ENCODE measurements around the gene XPC. TPM values are rescaled to one million over a fixed set of nuclear protein-coding genes. Genes with fewer than 3 reads are reported as not detected.
"Not testable (repeated sequence)": the region's sequence is repeated elsewhere in the genome, so short reads cannot be mapped to it uniquely, and the experiment has no call there.

Gene XPC
- total RNA-seq, 1 donor from 2014 or later = 37.6 TPM

GRCh38 chr3:14123308-14124222, 54.8 kb downstream of the XPC start:
- intact Hi-C loops (cut with micrococcal nuclease) = loop anchor here (1.0 to 10.0 kb wide), 7 partner anchors 21 to 1083 kb away; partner anchors contain the start of genes CAPN7, CCDC174 and SLC6A6

GRCh38 chr3:14122301-14122700, 56.1 kb downstream of the XPC start:
- intact Hi-C loops (cut with micrococcal nuclease) = loop anchor here (10.0 kb wide), 1 partner anchor 468 kb away; no protein-coding TSS in a partner anchor

GRCh38 chr3:14121859-14122258, 56.5 kb downstream of the XPC start:
- intact Hi-C loops (cut with micrococcal nuclease) = loop anchor here (10.0 kb wide), 1 partner anchor 467 kb away; no protein-coding TSS in a partner anchor

- intact Hi-C loops (cut with micrococcal nuclease) = loop anchor here (10.0 kb wide), 1 partner anchor 466 kb away; no protein-coding TSS in a partner anchor
These were observed 57.4 kb downstream of the XPC start for GRCh38 chr3:14120921-14121448.

GRCh38 chr3:14120111-14120920, 58.1 kb downstream of the XPC start:
- intact Hi-C loops (cut with micrococcal nuclease) = loop anchor here (10.0 kb wide), 1 partner anchor 466 kb away; no protein-coding TSS in a partner anchor

- intact Hi-C loops (cut with micrococcal nuclease) = loop anchor here (10.0 kb wide), 1 partner anchor 465 kb away; no protein-coding TSS in a partner anchor
These were observed 58.8 kb downstream of the XPC start for GRCh38 chr3:14119651-14120050.

GRCh38 chr3:14118400-14119381, 59.7 kb downstream of the XPC start:
- intact Hi-C loops (cut with micrococcal nuclease) = no loop called here

- intact Hi-C loops (cut with micrococcal nuclease) = no loop called here
These were observed 60.7 kb downstream of the XPC start for GRCh38 chr3:14117468-14118399.

GRCh38 chr3:14113965-14114635, 64.3 kb downstream of the XPC start:
- intact Hi-C loops (cut with micrococcal nuclease) = no loop called here

- intact Hi-C loops (cut with micrococcal nuclease) = no loop called here
These were observed 67.7 kb downstream of the XPC start for GRCh38 chr3:14110699-14111098.

GRCh38 chr3:14109821-14110220, 68.6 kb downstream of the XPC start:
- intact Hi-C loops (cut with micrococcal nuclease) = not testable (repeated sequence)

- intact Hi-C loops (cut with micrococcal nuclease) = no loop called here
These were observed 80.6 kb downstream of the XPC start for GRCh38 chr3:14097616-14098391.

GRCh38 chr3:14096742-14097141, 81.7 kb downstream of the XPC start:
- intact Hi-C loops (cut with micrococcal nuclease) = no loop called here

Other genes with a start within 250 kb of the XPC start
- 17.8 and 19.7 TPM in 2 replicates for gene CHCHD4, start 53.7 kb downstream of the XPC start, total RNA-seq
- gene TMEM43, start 53.5 kb downstream of the XPC start, total RNA-seq = 38.0 TPM in 2 replicates
- gene LSM3, start 216 bp upstream of the XPC start, total RNA-seq = 15.5 and 15.6 TPM in 2 replicates
- gene SLC6A6, start 224.0 kb upstream of the XPC start, total RNA-seq = 41.9 and 43.2 TPM in 2 replicates